GM19099 (cell line): ENCODE measurements around the gene KANSL1.

Source experiments
- POLR2A ChIP-seq: IDR thresholded peaks from 3 replicates; pipeline ENCODE4 v1.6.1; 2011; ENCODE audit warnings: low read depth; ENCODE audit not compliant: insufficient read length; ENCODE audit errors: extremely low read depth

The KANSL1 gene

GRCh38 chr17:45984368-45984767 lies 208.9 kb downstream of the KANSL1 start:
- TF ChIP-seq POLR2A = no peak

- TF ChIP-seq POLR2A = no peak
These were observed 209.5 kb downstream of the KANSL1 start for GRCh38 chr17:45983614-45984310.

- no peak for TF ChIP-seq POLR2A
These were observed 210.2 kb downstream of the KANSL1 start for GRCh38 chr17:45982791-45983613.

GRCh38 chr17:45981306-45981705 lies 211.9 kb downstream of the KANSL1 start:
- no peak for TF ChIP-seq POLR2A

DNA sequence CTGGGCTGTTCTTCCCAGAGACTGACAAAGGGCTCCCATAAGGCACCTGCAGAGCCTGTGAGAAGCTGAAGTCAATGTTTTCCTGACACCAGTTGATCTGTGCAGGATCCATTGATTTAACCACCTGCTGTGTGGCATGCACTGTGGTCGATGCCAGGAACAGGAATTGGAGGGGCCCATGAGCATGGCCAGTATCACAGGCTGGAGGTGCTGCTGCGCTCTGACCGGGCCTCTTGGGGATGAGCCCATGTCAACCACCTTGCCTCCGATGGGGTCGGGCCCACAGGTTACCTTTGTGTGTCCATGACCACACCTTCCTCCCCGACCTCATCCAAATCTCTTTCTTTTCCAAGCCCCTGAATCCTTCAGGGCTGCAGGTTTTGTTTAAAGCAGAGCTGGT lies 212.4 kb downstream of the KANSL1 start:
- no peak for TF ChIP-seq POLR2A
